Measurements from ENCODE around the gene ABCA8. TPM values are rescaled to one million over a fixed set of nuclear protein-coding genes. Genes with fewer than 3 reads are reported as not detected.

The ABCA8 gene
- total and polyA plus RNA-seq, 10 of the 15 experiments (the other 5 are each of a cell fraction or from before 2014, with no cell fraction given), result 0.05 to 0.15 TPM; not detected in 8

GRCh38 chr17:68865584-68865983 is 89.6 kb downstream of the ABCA8 start:
- in situ Hi-C loops (cut with MboI), result no loop called here
- no peak for FAIRE-seq
- TF ChIP-seq NR2C1 (IDR thresholded peaks at IDR 0.05) (no peak), PRDM15 (CRISPR knock-in tag; IDR thresholded peaks at IDR 0.05) (no peak), POU2F2 (IDR thresholded peaks at IDR 0.05; ENCODE audit: borderline replicate concordance, low read depth, low read length) (no peak), WRNIP1 (IDR thresholded peaks at IDR 0.05; ENCODE audit: borderline replicate concordance, low read depth, low read length) (no peak), PKNOX1 (IDR thresholded peaks at IDR 0.05) (no peak), CEBPB (IDR thresholded peaks at IDR 0.05; ENCODE audit: borderline replicate concordance in 1 of 2, low read depth in 2 of 2, low read length in 2 of 2) (no peak), MAX (IDR thresholded peaks at IDR 0.05; ENCODE audit: low read depth, low read length) (no peak), RUNX3 (IDR thresholded peaks at IDR 0.05; ENCODE audit: low read length) (no peak), MTA3 (IDR thresholded peaks at IDR 0.05; ENCODE audit: borderline replicate concordance, low read length) (no peak), ZNF592 (IDR thresholded peaks at IDR 0.05) (no peak), ELK1 (IDR thresholded peaks at IDR 0.05; ENCODE audit: low read depth, low read length) (no peak), USF1 (IDR thresholded peaks at IDR 0.05; ENCODE audit: borderline replicate concordance, extremely low read length, insufficient read depth, low read depth, low read length) (no peak), JUNB (IDR thresholded peaks at IDR 0.05) (no peak), ZSCAN29 (IDR thresholded peaks at IDR 0.05) (no peak)

More at GRCh38 chr17:68865584-68865983, 89.6 kb downstream of the ABCA8 start:
- BruUV-seq (replicated peaks), result no TSS peak
- POLR2A ChIA-PET, result no interaction called here
- Histone ChIP-seq H3K36me3 (ENCODE audit: control insufficient read depth in 2 of 2, insufficient read depth in 2 of 2, low read length in 1 of 2) (no peaks in the 10 kb centered on the region), H3K27ac (ENCODE audit: control insufficient read depth, insufficient read depth) (no peak overlapping the region), H3K4me3 (no peak overlapping the region), H3K27me3 (replicated peaks in 1 of 2; ENCODE audit: control insufficient read depth in 2 of 2, insufficient read depth in 2 of 2, low read length in 1 of 2) (no peaks in the 10 kb centered on the region), H2AFZ (ENCODE audit: control insufficient read depth, low read depth, low read length) (no peak overlapping the region), H3K79me2 (ENCODE audit: control insufficient read depth, insufficient read depth, low read length) (no peaks in the 10 kb centered on the region), H3K9me3 (replicated peaks; ENCODE audit: control insufficient read depth, insufficient read depth, low read length) (no peaks in the 10 kb centered on the region), H4K20me1 (ENCODE audit: control insufficient read depth, insufficient read depth) (no peaks in the 10 kb centered on the region), H3K9ac (ENCODE audit: control insufficient read depth, insufficient read depth, low read length) (no peak overlapping the region), H3K4me1 (ENCODE audit: control insufficient read depth, insufficient read depth, low read length) (no peaks in the 10 kb centered on the region), H3K4me2 (ENCODE audit: control insufficient read depth, insufficient read depth) (no peak overlapping the region)
- intact Hi-C loops (cut with micrococcal nuclease; ENCODE audit: unreplicated experiment), result no loop called here
- SMC1A ChIA-PET (ENCODE audit: uncharacterized antibody, unreplicated experiment), result no interaction called here
- RAD21 ChIA-PET (ENCODE audit: unreplicated experiment), result no interaction called here
- whole genome bisulfite sequencing (ENCODE audit: insufficient coverage, insufficient replicate concordance, low lambda C conversion rate, missing lambda C conversion rate), result 47% methylated on average over 2 of the region's 2 CpGs
- DNase-seq (ENCODE audit: low read depth, low spot score) (no peak), ATAC-seq (no peak)
- CTCF ChIA-PET, result no interaction called here

Measured in GM12878 (cell line).